Measurements from ENCODE around the gene SKA2. TPM values are rescaled to one million over a fixed set of nuclear protein-coding genes. Genes with fewer than 3 reads are reported as not detected.

Gene SKA2
- total RNA-seq, 1 experiment from 2014 or later: 42.0 TPM

- H3K4me1 ChIP-seq (ENCODE audit: low read length): peaks cover 58% of the 10 kb centered on the region
- H3K4me3 ChIP-seq (ENCODE audit: low read length): no peak overlapping the region
- no peak overlapping the region for H3K4me2 ChIP-seq (ENCODE audit: low read depth, low read length, poor library complexity, severe bottlenecking)
- H3K79me2 ChIP-seq (ENCODE audit: low read length): peaks cover 100% of the 10 kb centered on the region
- no peak overlapping the region for H3K9ac ChIP-seq (ENCODE audit: low read length)
- H3K9me3 ChIP-seq (ENCODE audit: low read length): no peaks in the 10 kb centered on the region
- H4K20me1 ChIP-seq (ENCODE audit: insufficient read depth, low read depth, low read length): no peaks in the 10 kb centered on the region
- no peaks in the 10 kb centered on the region for H3K27me3 ChIP-seq (ENCODE audit: low read length)
- no peak overlapping the region for H3K27ac ChIP-seq (ENCODE audit: low read length)
- DNase-seq: no peak
- no peak overlapping the region for H2AFZ ChIP-seq (ENCODE audit: low read length)
- no peaks in the 10 kb centered on the region for H3K9me2 ChIP-seq (replicated peaks; ENCODE audit: insufficient read depth, low read length)
- peaks cover 4% of the 10 kb centered on the region; the same call in 1 of the 2 replicates for H3K36me3 ChIP-seq (ENCODE audit: insufficient read depth, low read length)
Measured at GRCh38 chr17:59161477-59161876, 6.5 kb upstream of the SKA2 start.

GRCh38 chr17:59160157-59161025, 5.4 kb upstream of the SKA2 start:
- Histone ChIP-seq H3K9me3 (ENCODE audit: low read length) (no peaks in the 10 kb centered on the region), H3K4me1 (ENCODE audit: low read length) (peaks cover 52% of the 10 kb centered on the region), H3K27me3 (ENCODE audit: low read length) (no peaks in the 10 kb centered on the region), H3K4me2 (ENCODE audit: low read depth, low read length, poor library complexity, severe bottlenecking) (peak overlapping the region; percentile 90), H3K9me2 (replicated peaks; ENCODE audit: insufficient read depth, low read length) (no peaks in the 10 kb centered on the region), H3K27ac (ENCODE audit: low read length) (no peak overlapping the region), H3K36me3 (ENCODE audit: insufficient read depth, low read length) (peaks cover 4% of the 10 kb centered on the region; the same call in 1 of the 2 replicates), H2AFZ (ENCODE audit: low read length) (no peak overlapping the region), H4K20me1 (ENCODE audit: insufficient read depth, low read depth, low read length) (no peaks in the 10 kb centered on the region), H3K4me3 (ENCODE audit: low read length) (no peak overlapping the region), H3K79me2 (ENCODE audit: low read length) (peaks cover 98% of the 10 kb centered on the region), H3K9ac (ENCODE audit: low read length) (no peak overlapping the region)
- no peak for DNase-seq

- H3K4me3 ChIP-seq (ENCODE audit: low read length): peak within 1 kb of the TSS; percentile 92
- H3K36me3 ChIP-seq (ENCODE audit: insufficient read depth, low read length): peaks cover 11% of the 10 kb centered on the region; the same call in 1 of the 2 replicates
- no peaks in the 10 kb centered on the region for H4K20me1 ChIP-seq (ENCODE audit: insufficient read depth, low read depth, low read length)
- H2AFZ ChIP-seq (ENCODE audit: low read length): peak within 1 kb of the TSS; percentile 38; the same call in 1 of the 2 replicates
- H3K27ac ChIP-seq (ENCODE audit: low read length): peak within 1 kb of the TSS; percentile 90
- H3K79me2 ChIP-seq (ENCODE audit: low read length): peaks cover 91% of the 10 kb centered on the region
- DNase-seq: peak; percentile 99
- H3K27me3 ChIP-seq (ENCODE audit: low read length): no peaks in the 10 kb centered on the region
- no peaks in the 10 kb centered on the region for H3K9me3 ChIP-seq (ENCODE audit: low read length)
- H3K9ac ChIP-seq (ENCODE audit: low read length): peak within 1 kb of the TSS; percentile 92
- peaks cover 73% of the 10 kb centered on the region for H3K4me1 ChIP-seq (ENCODE audit: low read length)
- H3K9me2 ChIP-seq (replicated peaks; ENCODE audit: insufficient read depth, low read length): no peaks in the 10 kb centered on the region
- peak within 1 kb of the TSS; percentile 90 for H3K4me2 ChIP-seq (ENCODE audit: low read depth, low read length, poor library complexity, severe bottlenecking)
Measured at GRCh38 chr17:59155439-59156177, 622 bp upstream of the SKA2 start, which contains the start of gene PRR11. Gene PRR11 (plus strand): TSS chr17:59155746. CDS start chr17:59169753, 14,007 bp downstream.

GRCh38 chr17:59154292-59154720, 680 bp downstream of the SKA2 start:
- peaks cover 64% of the 10 kb centered on the region for H3K4me1 ChIP-seq (ENCODE audit: low read length)
- no peaks in the 10 kb centered on the region for H3K9me3 ChIP-seq (ENCODE audit: low read length)
- DNase-seq: peak; percentile 73
- H3K27me3 ChIP-seq (ENCODE audit: low read length): no peaks in the 10 kb centered on the region
- peak overlapping the region; percentile 90 for H3K27ac ChIP-seq (ENCODE audit: low read length)
- H2AFZ ChIP-seq (ENCODE audit: low read length): peak overlapping the region; percentile 27; the same call in 1 of the 2 replicates
- peak overlapping the region; percentile 92 for H3K4me3 ChIP-seq (ENCODE audit: low read length)
- no peaks in the 10 kb centered on the region for H3K9me2 ChIP-seq (replicated peaks; ENCODE audit: insufficient read depth, low read length)
- no peaks in the 10 kb centered on the region for H4K20me1 ChIP-seq (ENCODE audit: insufficient read depth, low read depth, low read length)
- peaks cover 91% of the 10 kb centered on the region for H3K79me2 ChIP-seq (ENCODE audit: low read length)
- H3K9ac ChIP-seq (ENCODE audit: low read length): peak overlapping the region; percentile 92
- peak overlapping the region; percentile 77 for H3K4me2 ChIP-seq (ENCODE audit: low read depth, low read length, poor library complexity, severe bottlenecking)
- H3K36me3 ChIP-seq (ENCODE audit: insufficient read depth, low read length): peaks cover 13% of the 10 kb centered on the region; the same call in 1 of the 2 replicates

DNA sequence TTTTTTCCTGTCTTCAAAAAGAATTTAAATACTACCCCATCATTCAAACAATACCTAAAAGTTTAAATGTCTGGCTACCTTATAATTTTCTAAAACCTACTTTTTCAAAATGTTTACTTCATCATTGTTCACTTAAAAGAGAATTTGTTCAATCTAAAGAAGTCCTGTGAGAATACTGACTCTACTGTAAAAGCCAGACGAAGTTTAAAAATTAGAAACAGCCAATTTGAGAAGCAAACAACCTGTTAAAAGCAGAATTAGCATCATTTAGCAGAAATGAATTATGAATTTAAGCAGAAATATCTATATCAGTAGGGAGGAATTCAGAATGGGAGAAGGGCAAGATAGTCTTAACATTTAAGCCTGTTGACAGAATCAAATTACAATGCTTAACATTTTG, 2.1 kb downstream of the SKA2 start:
- peaks cover 50% of the 10 kb centered on the region for H3K4me1 ChIP-seq (ENCODE audit: low read length)
- H3K27me3 ChIP-seq (ENCODE audit: low read length): no peaks in the 10 kb centered on the region
- DNase-seq: no peak
- peaks cover 91% of the 10 kb centered on the region for H3K79me2 ChIP-seq (ENCODE audit: low read length)
- H2AFZ ChIP-seq (ENCODE audit: low read length): no peak overlapping the region
- no peaks in the 10 kb centered on the region for H3K9me2 ChIP-seq (replicated peaks; ENCODE audit: insufficient read depth, low read length)
- H3K4me2 ChIP-seq (ENCODE audit: low read depth, low read length, poor library complexity, severe bottlenecking): peak overlapping the region; percentile 77
- peaks cover 18% of the 10 kb centered on the region; the same call in 1 of the 2 replicates for H3K36me3 ChIP-seq (ENCODE audit: insufficient read depth, low read length)
- H4K20me1 ChIP-seq (ENCODE audit: insufficient read depth, low read depth, low read length): no peaks in the 10 kb centered on the region
- H3K9me3 ChIP-seq (ENCODE audit: low read length): no peaks in the 10 kb centered on the region
- peak overlapping the region; percentile 92 for H3K9ac ChIP-seq (ENCODE audit: low read length)
- peak overlapping the region; percentile 58 for H3K27ac ChIP-seq (ENCODE audit: low read length)
- peak overlapping the region; percentile 92 for H3K4me3 ChIP-seq (ENCODE audit: low read length)

- Histone ChIP-seq H4K20me1 (ENCODE audit: insufficient read depth, low read depth, low read length) (no peaks in the 10 kb centered on the region), H3K9me2 (replicated peaks; ENCODE audit: insufficient read depth, low read length) (no peaks in the 10 kb centered on the region), H3K79me2 (ENCODE audit: low read length) (peaks cover 91% of the 10 kb centered on the region), H3K4me2 (ENCODE audit: low read depth, low read length, poor library complexity, severe bottlenecking) (peak overlapping the region; percentile 77), H3K27me3 (ENCODE audit: low read length) (no peaks in the 10 kb centered on the region), H3K4me3 (ENCODE audit: low read length) (no peak overlapping the region), H3K36me3 (ENCODE audit: insufficient read depth, low read length) (peaks cover 18% of the 10 kb centered on the region; the same call in 1 of the 2 replicates), H3K27ac (ENCODE audit: low read length) (no peak overlapping the region), H2AFZ (ENCODE audit: low read length) (no peak overlapping the region), H3K9ac (ENCODE audit: low read length) (no peak overlapping the region), H3K9me3 (ENCODE audit: low read length) (no peaks in the 10 kb centered on the region), H3K4me1 (ENCODE audit: low read length) (peaks cover 37% of the 10 kb centered on the region)
- no peak for DNase-seq
Measured at GRCh38 chr17:59151591-59151990, 3.4 kb downstream of the SKA2 start.

DNA sequence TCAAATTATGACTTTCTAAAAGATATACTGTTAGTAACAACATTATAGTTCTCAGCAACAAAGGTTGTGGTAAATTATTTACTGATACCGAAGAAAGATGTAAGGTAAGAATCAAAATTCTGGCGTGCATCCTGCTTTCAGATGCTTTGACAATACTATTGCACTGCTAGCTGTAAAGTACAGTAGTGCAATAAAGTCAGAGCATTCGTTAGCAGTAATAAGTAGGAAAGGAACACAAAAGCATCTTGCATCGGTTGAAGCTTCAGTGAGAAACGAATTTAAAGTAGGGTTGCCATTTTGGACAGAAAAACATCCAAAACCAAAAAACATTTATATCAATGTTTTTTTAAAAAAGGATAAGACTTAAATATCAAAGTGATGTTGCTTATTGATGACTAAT, 4.0 kb downstream of the SKA2 start:
- no peaks in the 10 kb centered on the region for H4K20me1 ChIP-seq (ENCODE audit: insufficient read depth, low read depth, low read length)
- no peaks in the 10 kb centered on the region for H3K27me3 ChIP-seq (ENCODE audit: low read length)
- H3K9ac ChIP-seq (ENCODE audit: low read length): no peak overlapping the region
- peaks cover 18% of the 10 kb centered on the region; the same call in 1 of the 2 replicates for H3K36me3 ChIP-seq (ENCODE audit: insufficient read depth, low read length)
- H3K79me2 ChIP-seq (ENCODE audit: low read length): peaks cover 91% of the 10 kb centered on the region
- H3K4me3 ChIP-seq (ENCODE audit: low read length): no peak overlapping the region
- H3K9me2 ChIP-seq (replicated peaks; ENCODE audit: insufficient read depth, low read length): no peaks in the 10 kb centered on the region
- H3K9me3 ChIP-seq (ENCODE audit: low read length): no peaks in the 10 kb centered on the region
- no peak overlapping the region for H3K4me2 ChIP-seq (ENCODE audit: low read depth, low read length, poor library complexity, severe bottlenecking)
- H3K27ac ChIP-seq (ENCODE audit: low read length): no peak overlapping the region
- no peak for DNase-seq
- no peak overlapping the region for H2AFZ ChIP-seq (ENCODE audit: low read length)
- H3K4me1 ChIP-seq (ENCODE audit: low read length): peaks cover 36% of the 10 kb centered on the region
